NCI-H82 treated with DMSO at 0.1 percent for 48 hours (cell line): Measurements from ENCODE around the gene RBM4B.
"Not testable (repeated sequence)": the region's sequence is repeated elsewhere in the genome, so short reads cannot be mapped to it uniquely, and the experiment has no call there.

Source experiments
- DNase-seq: peaks from one replicate; lab custom pipeline; 2025; ENCODE audit not compliant: unreplicated experiment; lab: John Stamatoyannopoulos, UW

Gene RBM4B, protein sequence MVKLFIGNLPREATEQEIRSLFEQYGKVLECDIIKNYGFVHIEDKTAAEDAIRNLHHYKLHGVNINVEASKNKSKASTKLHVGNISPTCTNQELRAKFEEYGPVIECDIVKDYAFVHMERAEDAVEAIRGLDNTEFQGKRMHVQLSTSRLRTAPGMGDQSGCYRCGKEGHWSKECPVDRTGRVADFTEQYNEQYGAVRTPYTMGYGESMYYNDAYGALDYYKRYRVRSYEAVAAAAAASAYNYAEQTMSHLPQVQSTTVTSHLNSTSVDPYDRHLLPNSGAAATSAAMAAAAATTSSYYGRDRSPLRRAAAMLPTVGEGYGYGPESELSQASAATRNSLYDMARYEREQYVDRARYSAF

DNA sequence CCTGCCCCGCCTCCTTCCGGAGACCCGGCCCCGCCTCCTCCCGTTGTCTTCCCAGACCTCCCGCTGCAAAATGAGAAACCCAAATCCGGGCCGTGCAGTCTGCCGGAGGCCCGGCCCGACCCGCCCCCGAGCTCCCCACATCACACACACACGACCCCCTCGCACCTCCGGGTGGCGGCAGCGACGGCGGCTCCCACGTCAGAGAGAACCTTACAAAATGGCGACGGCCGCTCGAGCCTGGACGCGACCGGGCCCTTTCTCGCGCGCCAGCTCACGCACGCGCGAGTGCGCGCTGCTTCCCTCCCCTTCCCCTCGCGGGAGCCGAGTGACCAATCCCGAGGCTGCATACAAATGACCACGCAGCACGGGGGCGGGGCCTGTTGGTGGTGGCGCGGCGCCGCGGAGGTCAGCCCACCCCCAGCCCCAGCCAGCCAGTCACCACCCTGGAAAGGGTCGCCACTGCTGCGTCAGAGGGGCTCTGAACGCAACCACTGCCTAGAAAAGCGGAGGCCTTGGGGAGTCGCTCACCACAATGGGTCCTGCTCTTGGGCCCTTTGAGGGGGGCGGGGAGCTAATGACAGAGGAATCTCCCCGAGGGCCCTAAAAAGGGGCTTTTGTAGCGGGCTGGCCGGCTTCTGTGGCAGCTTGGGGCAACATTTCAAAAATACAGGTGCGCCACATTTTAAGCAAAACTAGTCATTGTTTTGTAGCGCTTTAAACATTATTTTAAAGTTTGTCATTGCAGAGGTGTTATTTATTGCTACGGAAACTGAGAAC lies at the start of gene RBM4B:
Gene RBM4B (minus strand): TSS at position 289 of the 777 bp plus-strand sequence. CDS start 808 bp downstream, outside the sequence.
- DNase-seq: peak; percentile 84

DNA sequence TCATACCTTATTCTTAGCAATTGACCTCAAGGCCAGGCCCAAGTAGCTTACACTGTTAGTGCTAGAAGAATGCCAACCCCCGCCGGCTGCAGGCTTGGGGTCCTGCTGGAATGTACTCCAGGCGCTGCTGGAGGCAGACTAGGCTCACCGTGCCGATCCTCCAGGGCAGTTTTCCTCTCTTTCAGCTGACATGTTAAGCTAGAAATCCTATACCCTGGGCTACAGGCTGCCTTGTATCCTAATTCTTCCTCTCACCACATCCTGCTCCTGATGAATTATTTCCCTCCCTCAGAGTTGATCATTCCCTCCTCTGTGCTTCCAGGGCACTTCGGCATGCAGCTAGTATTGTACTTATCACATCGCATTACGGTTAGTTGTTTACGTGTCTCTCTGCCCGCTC lies 48.0 kb upstream of the RBM4B start:
- no peak for DNase-seq

DNA sequence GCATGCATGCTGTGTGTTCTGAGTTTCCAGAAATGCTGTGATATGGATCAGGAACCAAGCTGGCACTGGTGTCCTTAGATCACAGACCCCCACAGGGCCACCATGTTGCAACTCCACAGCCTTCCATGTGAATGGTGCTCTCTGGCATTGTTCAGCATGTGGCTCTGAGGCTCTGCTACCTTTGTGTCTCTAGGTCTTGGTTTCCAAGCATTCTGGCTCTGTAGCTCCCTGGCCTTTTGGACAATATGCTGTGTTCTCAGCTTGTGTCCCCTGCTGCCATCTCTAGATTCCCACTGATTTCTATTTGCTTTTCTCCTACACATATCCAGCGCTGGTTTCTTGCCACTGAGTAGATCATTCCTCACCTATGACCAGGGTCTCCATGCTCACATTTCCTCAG lies 47.4 kb upstream of the RBM4B start:
- no peak for DNase-seq

DNA sequence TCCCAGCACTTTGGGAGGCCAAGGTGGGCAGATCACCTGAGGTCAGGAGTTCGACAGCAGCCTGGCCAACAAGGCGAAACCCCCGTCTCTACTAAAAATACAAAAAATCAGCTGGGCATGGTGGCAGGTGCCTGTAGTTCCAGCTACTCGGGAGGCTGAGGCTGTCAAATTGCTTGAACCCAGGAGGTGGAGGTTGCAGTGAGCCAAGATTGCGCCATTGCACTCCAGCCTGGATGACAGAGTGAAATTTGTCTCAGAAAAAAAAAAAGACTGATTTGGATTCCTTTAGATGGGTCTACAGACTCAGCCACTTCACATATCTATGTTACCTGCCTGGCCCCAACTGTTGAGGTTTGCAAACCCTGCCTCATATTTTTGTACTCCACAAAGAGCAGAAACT lies 46.5 kb upstream of the RBM4B start:
- not testable (repeated sequence) for DNase-seq

DNA sequence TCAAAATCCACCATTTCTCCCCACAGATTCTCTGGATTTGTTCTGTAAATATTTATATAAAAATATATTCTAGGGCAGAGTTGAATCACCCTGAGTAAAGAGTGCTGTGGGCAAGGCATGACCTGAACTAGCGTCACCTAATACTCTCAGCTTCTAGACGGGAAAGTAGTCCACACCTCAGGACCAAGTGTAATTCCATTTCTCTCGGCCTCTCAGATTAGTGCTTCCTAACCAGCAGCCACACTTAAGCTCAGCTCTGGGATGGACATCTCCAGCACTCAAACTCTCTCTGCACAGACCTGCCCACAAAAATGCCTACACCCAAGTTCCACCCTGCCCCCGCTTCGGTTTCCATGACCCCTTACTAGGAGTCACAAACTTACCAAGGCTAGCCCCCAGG lies 46.0 kb upstream of the RBM4B start:
- no peak for DNase-seq

DNA sequence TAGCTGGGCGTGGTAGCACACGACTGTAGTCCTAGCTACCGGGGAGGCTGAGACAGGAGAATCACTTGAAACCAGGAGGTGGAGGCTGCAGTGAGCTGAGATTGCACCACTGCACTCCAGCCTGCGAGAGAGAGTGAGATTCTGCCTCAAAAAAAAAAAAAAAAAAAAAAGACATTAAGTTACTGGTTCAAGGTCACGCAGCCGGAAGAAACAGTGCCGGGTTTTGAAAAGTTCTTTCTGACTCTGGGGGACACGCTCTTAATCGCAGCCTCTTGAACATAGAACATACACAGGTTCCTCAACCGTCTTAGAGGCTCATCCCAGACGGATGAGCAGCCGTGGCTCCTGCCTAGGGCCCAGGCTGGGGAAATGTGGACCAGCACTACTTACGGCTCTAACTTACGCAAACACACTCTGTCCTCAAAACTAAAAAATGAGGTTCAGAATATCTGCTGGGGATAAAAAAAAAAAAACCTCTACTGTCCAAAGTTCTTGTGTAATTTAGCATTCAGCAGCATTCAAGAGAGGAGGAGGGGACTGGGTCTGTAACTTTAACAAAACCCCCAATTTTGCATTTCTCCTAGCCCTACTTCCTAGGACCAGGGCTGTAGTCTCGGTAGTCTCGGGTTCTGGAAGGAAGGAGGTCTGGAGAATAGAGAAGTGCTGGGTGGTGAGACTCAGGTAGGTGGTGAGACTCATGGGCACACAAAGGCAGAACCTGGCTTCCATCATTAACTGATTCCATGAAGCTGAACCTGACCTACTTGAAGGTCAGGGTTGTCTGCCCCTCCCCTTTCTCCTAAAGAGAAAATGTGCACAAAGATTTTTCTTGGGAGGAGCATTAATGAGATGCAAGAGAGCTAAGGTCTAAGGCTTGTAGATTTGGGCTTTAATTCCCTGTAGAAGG lies 45.3 kb upstream of the RBM4B start:
- no peak for DNase-seq

DNA sequence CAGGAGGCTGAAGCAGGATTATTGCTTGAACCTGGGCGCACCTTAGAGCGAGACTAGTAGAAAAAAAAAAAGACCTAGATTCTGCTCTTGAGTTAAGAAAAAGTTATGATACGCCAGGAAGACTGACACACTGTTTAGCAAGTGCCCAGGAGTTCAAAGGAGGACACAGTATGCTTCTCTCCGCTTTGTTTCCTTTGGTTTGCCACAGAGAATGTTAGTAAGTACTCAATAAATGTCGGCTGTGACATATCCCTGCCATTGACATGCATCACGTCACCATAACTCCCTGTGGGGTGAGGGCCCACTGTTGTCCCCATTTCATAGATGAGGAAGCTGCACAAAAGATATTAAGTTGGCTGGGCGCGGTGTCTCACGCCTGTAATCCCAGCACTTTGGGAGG lies 44.3 kb upstream of the RBM4B start:
- no peak for DNase-seq

DNA sequence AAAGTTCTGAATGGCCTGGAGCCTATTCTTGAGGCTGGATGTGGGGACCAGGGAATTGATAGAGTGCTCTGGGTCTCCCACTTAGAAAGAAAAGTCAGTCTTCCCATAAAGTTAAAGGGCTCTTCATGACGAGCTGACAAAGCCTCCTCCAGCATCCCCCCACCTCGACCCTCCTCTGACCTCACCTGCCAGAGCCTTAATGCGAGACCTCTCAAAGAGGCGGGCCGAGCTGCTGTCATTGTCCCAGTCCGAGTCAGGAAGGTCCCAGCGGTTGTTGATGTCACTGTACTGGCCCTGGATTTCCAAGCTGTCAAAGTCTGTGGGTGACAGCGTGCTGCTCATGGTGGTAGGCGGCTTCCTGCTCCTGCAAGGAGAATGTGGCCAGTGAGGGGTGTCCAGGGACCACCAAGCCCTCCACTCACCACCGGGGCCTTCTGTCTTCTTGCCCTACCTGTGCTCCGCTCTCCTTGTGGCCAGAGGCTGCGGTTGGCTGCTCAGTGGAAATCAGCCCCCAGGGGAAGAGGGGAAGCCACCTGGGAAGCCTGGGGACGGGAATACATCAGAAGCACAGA lies 43.3 kb upstream of the RBM4B start:
- no peak for DNase-seq

DNA sequence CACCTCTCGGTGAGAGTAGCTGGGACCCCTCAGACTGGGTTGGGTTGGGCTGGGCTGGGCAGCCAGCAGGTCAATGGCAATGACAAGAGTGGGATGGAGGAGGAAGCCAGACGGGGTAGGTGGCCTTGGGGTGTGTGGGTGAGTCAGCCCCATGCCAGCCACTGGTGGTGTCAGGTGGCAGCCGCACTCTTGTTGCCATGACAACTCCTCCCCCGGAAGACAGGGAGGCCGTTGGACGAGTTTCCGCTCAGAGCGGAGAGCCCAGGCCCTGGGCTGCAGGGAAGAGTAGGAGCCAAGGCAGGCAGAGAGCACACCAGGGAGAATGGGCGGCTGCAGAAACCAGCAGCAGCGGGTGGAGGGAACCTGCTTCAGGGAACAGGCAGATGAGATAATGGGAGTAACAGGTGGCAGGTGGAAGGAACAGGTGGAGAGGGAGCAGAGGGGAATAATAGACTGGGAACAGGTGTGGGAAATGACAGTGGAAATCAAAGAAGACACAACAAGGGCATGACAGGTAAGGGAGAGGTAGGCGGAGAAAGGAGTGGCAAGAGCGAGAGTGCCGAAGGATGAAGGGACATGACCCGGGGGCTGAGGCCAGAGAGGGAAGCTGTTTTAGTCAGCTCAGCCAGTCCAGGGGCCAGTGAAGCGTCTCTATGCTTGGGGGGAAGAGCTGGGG lies 42.7 kb upstream of the RBM4B start:
- no peak for DNase-seq

DNA sequence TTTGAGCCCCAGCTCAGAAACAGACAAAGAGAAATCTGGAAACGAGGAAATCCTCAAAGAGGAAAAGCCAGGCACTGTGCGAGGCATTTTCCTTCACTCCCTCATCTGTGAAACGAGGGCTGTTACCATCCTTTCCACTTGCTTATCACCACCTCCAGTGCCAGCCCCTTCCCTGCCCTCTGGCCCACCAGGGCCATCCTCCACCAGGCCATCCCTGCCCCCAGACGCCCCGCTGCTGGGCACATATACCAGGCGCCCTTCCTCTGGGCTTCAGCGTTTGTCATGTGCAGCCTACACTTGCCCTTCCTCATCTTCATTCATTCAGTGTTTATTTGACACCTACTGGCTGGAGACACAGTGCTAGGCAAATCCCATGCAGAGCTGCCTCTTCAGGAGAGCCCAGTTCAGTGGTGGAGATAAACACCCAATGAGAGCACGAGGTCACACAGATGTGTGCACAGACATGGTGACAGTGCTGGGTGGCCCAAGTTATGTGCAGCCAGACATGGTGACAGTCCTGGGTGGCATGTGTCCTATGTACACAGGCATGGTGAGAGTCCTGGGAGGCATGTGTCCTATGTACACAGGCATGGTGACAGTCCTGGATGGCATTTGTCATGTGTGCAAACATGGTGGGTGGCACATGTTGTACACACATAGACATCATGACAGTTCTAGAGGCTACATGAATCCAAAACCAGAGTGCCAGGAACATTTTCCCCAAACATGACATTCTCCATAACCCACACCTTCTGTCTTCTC lies 41.6 kb upstream of the RBM4B start:
- DNase-seq: no peak

DNA sequence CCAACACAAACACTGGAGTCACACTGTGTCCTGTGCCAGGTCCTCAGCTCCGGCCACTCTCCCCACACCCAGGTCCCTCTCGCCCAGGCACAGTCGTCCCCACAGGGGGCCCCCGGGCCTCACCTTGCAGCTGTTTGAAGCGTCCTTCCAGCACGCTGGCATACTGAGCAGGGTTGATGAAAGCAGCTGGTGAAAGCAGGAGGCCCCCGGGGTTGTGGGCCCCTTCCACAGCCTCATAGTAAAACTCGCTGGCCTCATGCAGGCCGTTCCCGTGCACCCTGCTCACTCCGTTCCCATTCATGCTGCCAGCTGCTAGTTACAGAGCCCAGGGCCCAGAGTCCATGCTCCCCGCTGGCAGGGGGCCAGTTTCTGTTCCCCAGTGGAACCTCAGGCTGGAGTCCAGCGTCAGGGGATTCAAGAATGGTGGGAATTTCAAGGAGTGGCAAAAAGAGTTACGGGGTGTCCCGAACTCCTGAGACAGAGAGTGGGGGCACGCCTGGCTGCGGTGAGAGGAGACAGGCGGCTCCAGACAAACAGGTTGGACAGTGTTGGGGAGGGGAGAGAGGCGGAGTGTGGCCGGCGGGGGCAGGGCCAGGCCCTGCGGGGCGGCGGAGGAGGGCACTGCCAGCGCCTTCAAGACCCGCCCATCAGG lies 40.8 kb upstream of the RBM4B start:
- no peak for DNase-seq

DNA sequence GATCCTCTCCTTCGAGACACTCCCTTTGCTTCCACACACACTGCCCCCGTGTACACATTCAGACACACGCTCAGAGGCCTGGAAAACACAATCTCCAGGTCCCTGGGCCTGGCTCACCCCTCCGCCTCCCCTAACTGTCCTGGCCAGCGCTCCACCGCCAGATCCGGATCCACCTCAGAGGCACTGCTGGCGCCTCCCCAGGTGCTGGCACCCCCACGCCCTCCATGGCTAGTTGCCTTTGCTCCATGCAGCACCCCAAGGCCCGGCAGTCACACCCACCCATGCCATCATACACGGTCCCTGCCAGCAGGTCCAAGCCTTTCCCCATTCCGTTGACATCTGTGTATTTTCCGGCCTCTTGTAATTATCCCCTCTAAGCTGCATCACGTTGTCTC lies 40.2 kb upstream of the RBM4B start:
- DNase-seq: no peak

DNA sequence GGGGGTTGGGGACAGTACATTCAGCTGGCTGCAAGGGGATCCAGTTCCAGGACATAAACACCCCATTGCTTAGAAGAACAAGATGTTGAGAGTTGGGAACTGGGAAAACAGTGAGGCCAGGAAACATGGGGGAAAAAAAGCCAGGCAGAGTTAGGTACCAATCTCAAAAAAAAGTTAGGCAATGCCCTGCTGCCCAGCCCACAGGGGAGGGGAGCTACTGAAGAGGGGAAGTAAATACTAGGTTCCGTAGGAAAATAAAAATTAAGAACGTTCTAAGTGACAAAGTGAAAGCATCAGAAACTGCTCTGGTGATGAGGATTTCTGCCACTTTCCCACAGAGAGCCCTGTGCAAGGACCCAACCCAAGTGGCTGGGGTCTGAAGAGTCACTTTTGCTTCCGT lies 39.3 kb upstream of the RBM4B start:
- no peak for DNase-seq

DNA sequence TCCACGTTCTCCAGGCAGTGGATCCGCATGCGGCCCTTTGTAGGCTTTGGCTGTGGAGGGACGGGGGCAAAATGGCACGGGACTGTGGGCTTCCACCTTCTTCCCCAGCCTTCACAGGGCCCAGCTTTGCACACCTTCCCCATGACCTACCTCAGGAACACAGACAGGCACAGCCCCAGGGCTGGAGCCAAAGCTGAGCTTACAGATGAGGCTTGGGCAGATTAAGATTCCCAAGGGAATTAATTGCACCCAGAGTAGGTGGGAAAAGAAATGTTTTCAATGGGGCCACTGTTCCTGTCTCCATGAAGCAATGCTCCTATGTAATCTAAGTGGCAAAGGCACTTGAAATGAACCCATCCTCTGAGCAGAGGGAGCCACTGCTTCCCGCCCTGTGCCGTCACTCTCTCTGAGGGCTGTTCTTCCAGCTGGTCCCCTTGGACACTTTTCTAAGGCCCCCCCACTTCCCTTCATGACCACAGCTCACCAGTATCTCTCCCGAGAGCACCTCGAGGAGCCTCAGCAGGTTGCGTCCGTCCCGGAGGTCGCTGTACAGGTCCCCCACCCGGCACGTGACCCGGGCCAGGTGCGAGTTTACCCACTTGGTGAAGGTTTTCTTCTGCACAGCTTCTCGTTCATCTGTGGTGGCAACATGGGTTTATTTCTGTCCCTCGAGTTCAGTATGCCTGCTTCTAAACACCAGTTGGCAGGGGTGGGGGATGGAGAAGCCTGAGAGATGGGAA lies 37.8 kb upstream of the RBM4B start:
- DNase-seq: no peak

DNA sequence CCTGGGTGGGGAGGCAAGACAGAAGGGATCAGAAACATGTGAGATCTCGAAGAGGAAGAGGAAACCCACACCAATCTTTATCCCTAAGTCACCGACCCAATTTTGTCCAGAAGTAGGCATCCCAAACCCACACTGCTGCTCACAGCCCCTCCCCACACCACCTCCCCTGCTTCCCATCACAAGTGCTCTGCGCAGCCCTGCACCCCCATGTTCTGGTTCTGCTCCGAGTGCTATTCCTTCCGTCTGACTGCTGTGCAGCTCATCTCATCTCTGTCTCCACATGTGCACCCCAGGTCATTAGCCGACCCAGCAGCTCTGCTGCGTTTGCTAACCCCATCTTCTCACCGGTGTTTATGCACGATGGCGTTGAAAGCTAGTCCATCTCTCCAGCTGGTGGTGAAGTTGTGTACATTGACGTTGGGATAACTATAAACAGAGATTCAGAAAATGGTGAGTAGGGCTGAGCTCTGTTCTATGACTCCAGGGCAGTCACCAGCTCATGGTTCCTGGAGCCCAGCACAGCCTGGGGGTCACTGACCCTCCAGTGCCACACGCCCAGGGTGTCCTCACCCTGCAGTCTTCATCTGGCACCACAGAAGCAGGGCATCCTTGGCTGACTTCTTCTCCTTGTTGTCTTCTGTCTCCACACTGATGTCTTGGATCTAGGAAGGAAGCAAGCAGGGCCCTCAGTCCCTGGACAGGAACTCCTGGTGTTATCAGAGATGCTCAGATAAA lies 36.2 kb upstream of the RBM4B start:
- no peak for DNase-seq

DNA sequence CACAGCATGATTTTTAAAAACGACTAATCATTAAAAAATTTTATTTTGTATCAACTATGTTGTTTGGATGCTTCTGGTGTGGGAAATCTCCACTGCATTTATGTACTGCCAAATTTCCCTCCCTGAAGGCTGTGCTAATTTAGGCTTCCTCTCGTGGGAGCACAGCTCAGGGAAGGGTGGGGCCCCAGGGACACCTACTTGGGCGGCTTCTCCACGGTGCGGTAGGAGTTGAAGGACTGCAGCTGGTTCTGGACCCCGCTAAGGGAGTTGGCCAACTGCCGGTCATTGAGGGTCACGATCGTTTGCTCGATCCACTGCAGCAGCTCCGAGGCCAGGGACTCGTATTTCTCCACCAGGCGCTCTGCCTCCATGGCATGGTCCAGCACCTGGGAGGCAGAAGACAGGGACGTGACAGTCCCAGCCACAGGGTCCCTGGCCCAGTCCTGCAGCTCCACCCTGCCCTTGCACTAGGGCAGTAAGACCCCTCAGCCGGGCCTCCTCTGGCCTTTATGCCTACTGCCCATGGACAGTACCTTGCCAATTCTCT lies 32.8 kb upstream of the RBM4B start:
- no peak for DNase-seq

DNA sequence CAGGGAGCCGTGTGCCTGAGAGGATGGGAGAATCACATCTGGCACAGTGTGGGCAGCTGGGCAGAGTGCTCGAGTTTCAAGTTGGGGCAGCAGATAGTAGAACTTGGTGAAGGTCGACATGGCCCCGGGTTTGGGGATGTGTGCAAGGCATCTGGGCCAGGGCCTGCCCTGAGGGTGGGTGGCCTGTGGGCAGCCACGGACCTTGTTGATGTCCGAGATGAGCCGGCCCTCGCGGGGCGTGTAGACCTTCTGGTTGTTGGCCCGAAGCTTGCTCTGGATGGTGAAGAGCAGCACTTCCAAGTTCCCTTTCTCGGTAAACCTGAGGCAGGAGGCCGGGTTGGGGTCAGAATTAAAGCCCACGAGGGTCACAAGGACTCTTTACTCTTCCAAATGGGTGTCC lies 31.0 kb upstream of the RBM4B start:
- DNase-seq: no peak

DNA sequence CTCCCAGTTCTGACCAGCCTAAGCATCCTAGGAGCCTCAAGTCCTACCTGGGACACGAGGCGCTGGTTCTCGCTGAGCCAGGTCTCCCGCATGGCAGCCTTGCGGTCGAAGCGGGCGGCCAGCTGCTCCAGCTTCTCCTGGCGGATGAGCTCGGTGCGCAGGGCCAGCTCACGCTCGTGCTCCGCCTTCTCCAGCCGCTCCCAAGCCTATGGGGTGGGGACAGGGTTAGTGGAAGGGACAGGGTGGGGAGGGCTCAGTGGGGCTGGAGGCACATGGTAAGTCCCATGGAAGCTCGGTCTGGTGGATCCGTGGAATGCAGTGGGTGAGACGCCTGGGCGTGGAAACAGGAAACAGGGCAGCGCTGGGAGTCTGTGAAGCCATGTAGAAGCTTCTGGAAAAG lies 30.4 kb upstream of the RBM4B start:
- no peak for DNase-seq
